ENCODE results near the gene OCIAD2. TPM values are rescaled to one million over a fixed set of nuclear protein-coding genes. Genes with fewer than 3 reads are reported as not detected.

Gene OCIAD2
- total and polyA plus RNA-seq, 2 of the 8 experiments (the other 6 are each of a cell fraction or from before 2014, with no cell fraction given): 105 to 122 TPM

GRCh38 chr4:48902266-48902665 is 4.3 kb downstream of the OCIAD2 start:
- Histone ChIP-seq H3K4ac (replicated peaks; ENCODE audit: insufficient read length, low read depth, low read length) (no peak overlapping the region), H3K4me2 (ENCODE audit: insufficient read depth in 1 of 2, low read depth in 2 of 2, low read length in 2 of 2) (no peak overlapping the region), H3K27me3 (replicated peaks in 1 of 4; ENCODE audit: control insufficient read depth in 3 of 4, extremely low read depth in 1 of 4, insufficient read depth in 3 of 4, low read length in 3 of 4) (no peaks in the 10 kb centered on the region), H3K9me3 (ENCODE audit: insufficient read depth in 2 of 2, low read depth in 1 of 2, low read length in 1 of 2) (no peaks in the 10 kb centered on the region), H2AK5ac (ENCODE audit: low read depth, low read length) (no peak overlapping the region), H2BK120ac (replicated peaks; ENCODE audit: low read depth, low read length) (no peak overlapping the region), H3K36me3 (ENCODE audit: control insufficient read depth in 2 of 4, insufficient read depth in 4 of 4, low read length in 3 of 4) (peaks cover 6 to 23% (median 16%) of the 10 kb centered on the region in 4 experiments; a peak in 7 of 8 replicates), H4K20me1 (replicated peaks in 1 of 2; ENCODE audit: control insufficient read depth in 1 of 2, insufficient read depth in 2 of 2, low read length in 2 of 2) (peaks cover 0 to 4% of the 10 kb centered on the region in 2 experiments), H3K9ac (replicated peaks in 1 of 4; ENCODE audit: extremely low read depth in 1 of 4, low read depth in 3 of 4, low read length in 3 of 4) (no peak overlapping the region), H3K56ac (replicated peaks; ENCODE audit: insufficient read length, low read depth, low read length) (no peak overlapping the region), H2BK20ac (ENCODE audit: low read length) (no peak overlapping the region), H3K4me1 (replicated peaks in 1 of 4; ENCODE audit: control insufficient read depth in 3 of 4, insufficient read depth in 4 of 4, low read length in 3 of 4) (peaks cover 0 to 9% (median 4%) of the 10 kb centered on the region in 4 experiments; a peak in 6 of 7 replicates), H4K91ac (replicated peaks; ENCODE audit: insufficient read length, low read length) (no peak overlapping the region), H2BK5ac (ENCODE audit: low read depth, low read length) (no peak overlapping the region), H3K4me3 (ENCODE audit: extremely low read depth in 1 of 4, insufficient read depth in 2 of 4, low read depth in 3 of 4, low read length in 4 of 4) (no peak overlapping the region), H3K18ac (ENCODE audit: extremely low read depth, low read length) (no peak overlapping the region), H2BK15ac (ENCODE audit: low read length) (no peak overlapping the region), H3K14ac (ENCODE audit: insufficient read length) (no peak overlapping the region), H3K79me1 (ENCODE audit: low read depth, low read length) (no peaks in the 10 kb centered on the region; the same call in 1 of the 2 replicates), H2AFZ (ENCODE audit: low read length) (no peak overlapping the region), H3K79me2 (ENCODE audit: control insufficient read depth in 1 of 2, insufficient read depth in 2 of 2, low read length in 2 of 2) (no peaks in the 10 kb centered on the region; a peak in 1 of 4 replicates), H3K23ac (ENCODE audit: insufficient read length) (no peak overlapping the region), H3K23me2 (ENCODE audit: low read depth, low read length) (peaks cover 8% of the 10 kb centered on the region), H4K8ac (ENCODE audit: extremely low read depth, insufficient read depth, low read length) (no peak overlapping the region), H3K27ac (ENCODE audit: low read depth, low read length) (no peak overlapping the region), H2BK12ac (ENCODE audit: low read depth, low read length) (no peak overlapping the region), H4K5ac (ENCODE audit: insufficient read length, low read depth, low read length) (no peak overlapping the region)
- ChIA-PET POLR2A (ENCODE audit: partially characterized antibody) (interaction anchor here (0.8 to 2.4 kb wide), 2 partner anchors 10 to 18 kb away, joined by 3 to 10 read pairs; no protein-coding TSS in a partner anchor), CTCF (ENCODE audit: partially characterized antibody) (interaction anchor here (0.6 to 1.7 kb wide), 3 partner anchors 11 to 59 kb away, joined by 3 to 6 read pairs (median 3); no protein-coding TSS in a partner anchor)
- no peak for DNase-seq (ENCODE audit: low read depth in 1 of 2, low spot score in 2 of 2)
- TF ChIP-seq EGR1 (IDR thresholded peaks at IDR 0.05; ENCODE audit: borderline replicate concordance, low read depth, low read length): no peak
- TF ChIP-seq NRF1 (IDR thresholded peaks at IDR 0.05; ENCODE audit: low read depth, low read length): no peak
- TF ChIP-seq CBX5 (IDR thresholded peaks at IDR 0.05; ENCODE audit: low read depth, low read length): no peak
- no peak for TF ChIP-seq ASH2L (IDR thresholded peaks at IDR 0.05; ENCODE audit: low read length)
- no peak for TF ChIP-seq BACH1 (IDR thresholded peaks at IDR 0.05; ENCODE audit: low read length)
- TF ChIP-seq JUND (IDR thresholded peaks at IDR 0.05; ENCODE audit: low read length): no peak
- FAIRE-seq: no peak
